HepG2 (cell line): ENCODE results near the gene KLF11. TPM values are rescaled to one million over a fixed set of nuclear protein-coding genes. Genes with fewer than 3 reads are reported as not detected.

ENCODE experiments used
- ETS1 ChIP-seq: sonication (generic); formaldehyde crosslinking; IDR thresholded peaks from 2 replicates; pipeline ENCODE4 v1.4.0; 2020; ENCODE audit warnings: missing genetic modification reagents
- HNRNPH1 ChIP-seq: fragments of 200-400 bp; formaldehyde crosslinking; optimal IDR thresholded peaks from 2 replicates; pipeline ENCODE3; 2017; ENCODE audit warnings: mild to moderate bottlenecking, low read depth, low read length
- JDP2 ChIP-seq: sonication (generic); formaldehyde crosslinking; IDR thresholded peaks from 2 replicates; pipeline ENCODE4 v1.8.1; 2022; ENCODE audit warnings: missing genetic modification reagents, borderline replicate concordance
- KDM1A ChIP-seq: IDR thresholded peaks from 2 replicates; pipeline ENCODE4 v1.6.1; 2016; ENCODE audit warnings: missing compliant biosample characterization
- KLF15 ChIP-seq: sonication (generic); formaldehyde crosslinking; IDR thresholded peaks from 2 replicates; pipeline ENCODE4 v1.8.1; 2023; ENCODE audit warnings: borderline replicate concordance, mild to moderate bottlenecking, inconsistent platforms, missing genetic modification reagents, mixed read lengths
- NAIF1 ChIP-seq: sonication (generic); formaldehyde crosslinking; IDR thresholded peaks from 2 replicates; pipeline ENCODE4 v1.5.0; 2020; ENCODE audit warnings: mild to moderate bottlenecking, missing genetic modification reagents, borderline replicate concordance
- PRPF4 ChIP-seq: fragments of 200-400 bp; formaldehyde crosslinking; IDR thresholded peaks from 2 replicates; pipeline ENCODE4 v1.6.1; 2016; ENCODE audit warnings: low read length, low read depth; ENCODE audit not compliant: poor library complexity, severe bottlenecking
- RFX3 ChIP-seq: IDR thresholded peaks from 2 replicates; pipeline ENCODE4 v1.6.1; 2016; ENCODE audit warnings: missing biosample characterization, missing genetic modification reagents
- SAP130 ChIP-seq: IDR thresholded peaks from 2 replicates; pipeline ENCODE4 v1.6.1; 2016; ENCODE audit warnings: low read depth
- SMARCE1 ChIP-seq: fragments of 450-650 bp; IDR thresholded peaks from 2 replicates; pipeline ENCODE4 v1.6.1; 2017; ENCODE audit warnings: borderline replicate concordance
- TRAFD1 ChIP-seq: sonication (generic); formaldehyde crosslinking; IDR thresholded peaks from 2 replicates; pipeline ENCODE4 v1.5.1; 2020; ENCODE audit warnings: missing genetic modification reagents, mild to moderate bottlenecking, borderline replicate concordance
- ZBTB33 ChIP-seq: sonication (generic); formaldehyde crosslinking; IDR thresholded peaks from 2 replicates; pipeline ENCODE4 v1.4.0; 2020; ENCODE audit warnings: missing genetic modification reagents
- ZFP91 ChIP-seq: sonication (generic); formaldehyde crosslinking; IDR thresholded peaks from 2 replicates; pipeline ENCODE4 v1.9.0; 2022; ENCODE audit warnings: missing genetic modification reagents, mild to moderate bottlenecking, borderline replicate concordance
- ZKSCAN1 ChIP-seq: fragments of 150-350 bp; IDR thresholded peaks from 2 replicates; pipeline ENCODE4 v1.6.1; 2014; ENCODE audit warnings: low read length
- ZKSCAN5 ChIP-seq: sonication (generic); formaldehyde crosslinking; IDR thresholded peaks from 2 replicates; pipeline ENCODE4 v1.5.1; 2020; ENCODE audit warnings: mild to moderate bottlenecking, missing genetic modification reagents
- ZMYM3 ChIP-seq: sonication (generic); formaldehyde crosslinking; IDR thresholded peaks from 2 replicates; pipeline ENCODE4 v1.5.1; 2020; ENCODE audit warnings: mild to moderate bottlenecking, missing genetic modification reagents
- ZNF121 ChIP-seq: sonication (generic); formaldehyde crosslinking; IDR thresholded peaks from 2 replicates; pipeline ENCODE4 v1.5.0; 2020; ENCODE audit warnings: mild to moderate bottlenecking, missing genetic modification reagents
- polyA plus RNA-seq, 8 experiments: library from polyadenylated mRNA; depleted of rRNA in 3 of 8; stranded (reverse) in 7 of 8; unstranded in 1 of 8; fragments of >200 nt; fragmentation: Illumina TruSeq in 4 of 8; extraction: Trizol in 4 of 8; gene quantifications; 2 replicates each; pipeline versions ENCODE4 v1.2.1 to v1.2.3, GENCODE V29; 2011 to 2016; ENCODE audit warnings: low read depth in 4 of 8, missing spikeins in 1 of 8, mixed read lengths in 1 of 8; ENCODE audit not compliant: insufficient read depth in 1 of 8
- total RNA-seq, 5 experiments: library from RNA; depleted of rRNA; stranded (reverse); fragments of >200 nt; fragmentation: Illumina TruSeq; extraction: Trizol; gene quantifications; 2 replicates each; pipeline ENCODE4 v1.2.3, GENCODE V29; 2016; ENCODE audit warnings: low read depth in 1 of 5
- TF ChIP-seq, protein P1 (sequence below): sonication (generic); formaldehyde crosslinking; IDR thresholded peaks from 2 replicates; pipeline ENCODE4 v1.8.0; 2022; ENCODE audit warnings: mild to moderate bottlenecking, missing genetic modification reagents, moderate library complexity
- TF ChIP-seq, protein P2 (sequence below): sonication (generic); formaldehyde crosslinking; IDR thresholded peaks from 2 replicates; pipeline ENCODE4 v1.8.1; 2022; ENCODE audit warnings: low read depth, mild to moderate bottlenecking, missing genetic modification reagents

The KLF11 gene
- total and polyA plus RNA-seq, 2 of the 13 experiments (the other 11 are each of a cell fraction or from before 2014, with no cell fraction given), result 2.5 to 11.8 TPM

- TF ChIP-seq ZFP91 (CRISPR knock-in tag) (0 out of 2 replicates have a peak, but pooled peaks have one; percentile 29), ZKSCAN1 (no peak), ZKSCAN5 (CRISPR knock-in tag) (no peak), ZNF121 (no peak), KDM1A (CRISPR knock-in tag) (no peak), PRPF4 (no peak), ETS1 (CRISPR knock-in tag) (no peak), RFX3 (no peak), ZMYM3 (CRISPR knock-in tag) (no peak), KLF15 (CRISPR knock-in tag) (no peak), HNRNPH1 (no peak), NAIF1 (CRISPR knock-in tag) (no peak), TRAFD1 (CRISPR knock-in tag) (no peak), SMARCE1 (no peak), SAP130 (CRISPR knock-in tag) (no peak; the same call in 1 of the 2 replicates), ZBTB33 (CRISPR knock-in tag) (0 out of 2 replicates have a peak, but pooled peaks have one; percentile 28), JDP2 (CRISPR knock-in tag) (no peak)
- TF ChIP-seq, protein P1, sequence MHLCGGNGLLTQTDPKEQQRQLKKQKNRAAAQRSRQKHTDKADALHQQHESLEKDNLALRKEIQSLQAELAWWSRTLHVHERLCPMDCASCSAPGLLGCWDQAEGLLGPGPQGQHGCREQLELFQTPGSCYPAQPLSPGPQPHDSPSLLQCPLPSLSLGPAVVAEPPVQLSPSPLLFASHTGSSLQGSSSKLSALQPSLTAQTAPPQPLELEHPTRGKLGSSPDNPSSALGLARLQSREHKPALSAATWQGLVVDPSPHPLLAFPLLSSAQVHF, result no peak
- TF ChIP-seq, protein P2, sequence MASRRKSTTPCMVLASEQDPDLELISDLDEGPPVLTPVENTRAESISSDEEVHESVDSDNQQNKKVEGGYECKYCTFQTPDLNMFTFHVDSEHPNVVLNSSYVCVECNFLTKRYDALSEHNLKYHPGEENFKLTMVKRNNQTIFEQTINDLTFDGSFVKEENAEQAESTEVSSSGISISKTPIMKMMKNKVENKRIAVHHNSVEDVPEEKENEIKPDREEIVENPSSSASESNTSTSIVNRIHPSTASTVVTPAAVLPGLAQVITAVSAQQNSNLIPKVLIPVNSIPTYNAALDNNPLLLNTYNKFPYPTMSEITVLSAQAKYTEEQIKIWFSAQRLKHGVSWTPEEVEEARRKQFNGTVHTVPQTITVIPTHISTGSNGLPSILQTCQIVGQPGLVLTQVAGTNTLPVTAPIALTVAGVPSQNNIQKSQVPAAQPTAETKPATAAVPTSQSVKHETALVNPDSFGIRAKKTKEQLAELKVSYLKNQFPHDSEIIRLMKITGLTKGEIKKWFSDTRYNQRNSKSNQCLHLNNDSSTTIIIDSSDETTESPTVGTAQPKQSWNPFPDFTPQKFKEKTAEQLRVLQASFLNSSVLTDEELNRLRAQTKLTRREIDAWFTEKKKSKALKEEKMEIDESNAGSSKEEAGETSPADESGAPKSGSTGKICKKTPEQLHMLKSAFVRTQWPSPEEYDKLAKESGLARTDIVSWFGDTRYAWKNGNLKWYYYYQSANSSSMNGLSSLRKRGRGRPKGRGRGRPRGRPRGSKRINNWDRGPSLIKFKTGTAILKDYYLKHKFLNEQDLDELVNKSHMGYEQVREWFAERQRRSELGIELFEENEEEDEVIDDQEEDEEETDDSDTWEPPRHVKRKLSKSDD, result no peak
Observed at GRCh38 chr2:10045561-10046355, 2.4 kb downstream of the KLF11 start (continued).
